Hepatocyte (in vitro differentiated cells): ENCODE data around the gene IGFALS. TPM values are rescaled to one million over a fixed set of nuclear protein-coding genes. Genes with fewer than 3 reads are reported as not detected.

ENCODE experiments used
- DNase-seq: peaks from one replicate; pipeline ENCODE4 v3.0.0-alpha.2; 2016; ENCODE audit warnings: low spot score
- H2AFZ ChIP-seq: fragments of 200-600 bp; sonication (generic); 2 replicates; pipeline ENCODE4 v1.6.0; 2016; ENCODE audit warnings: antibody characterized with exemption, mild to moderate bottlenecking
- H3K27ac ChIP-seq: fragments of 200-600 bp; sonication (generic); 2 replicates; pipeline ENCODE4 v1.5.1; 2016; ENCODE audit warnings: mild to moderate bottlenecking
- H3K27me3 ChIP-seq: fragments of 200-600 bp; sonication (generic); 2 replicates; pipeline ENCODE4 v1.6.1; 2016
- H3K36me3 ChIP-seq: fragments of 200-600 bp; sonication (generic); replicated peaks from 2 replicates; pipeline ENCODE4 v1.5.1; 2016; ENCODE audit warnings: low read depth; ENCODE audit not compliant: insufficient read depth
- H3K4me1 ChIP-seq: fragments of 200-600 bp; sonication (generic); 2 replicates; pipeline ENCODE4 v1.5.1; 2016; ENCODE audit warnings: mild to moderate bottlenecking, moderate library complexity; ENCODE audit not compliant: insufficient read depth
- H3K4me2 ChIP-seq: fragments of 200-600 bp; sonication (generic); 2 replicates; pipeline ENCODE4 v1.6.0; 2016
- H3K4me3 ChIP-seq: fragments of 200-600 bp; sonication (generic); 2 replicates; pipeline ENCODE4 v1.5.1; 2016; ENCODE audit warnings: mild to moderate bottlenecking
- H3K79me2 ChIP-seq: fragments of 200-600 bp; sonication (generic); 2 replicates; pipeline ENCODE4 v1.6.0; 2017; ENCODE audit warnings: mild to moderate bottlenecking
- H3K9me2 ChIP-seq: fragments of 200-600 bp; sonication (generic); replicated peaks from 2 replicates; pipeline ENCODE4 v1.6.0; 2017; ENCODE audit warnings: mild to moderate bottlenecking; ENCODE audit not compliant: insufficient read depth
- H3K9me3 ChIP-seq: fragments of 200-600 bp; sonication (generic); 2 replicates; pipeline ENCODE4 v1.5.1; 2016; ENCODE audit warnings: low read depth, mild to moderate bottlenecking
- H4K20me1 ChIP-seq: fragments of 200-600 bp; sonication (generic); 2 replicates; pipeline ENCODE4 v1.6.0; 2016; ENCODE audit warnings: mild to moderate bottlenecking; ENCODE audit not compliant: insufficient read depth, poor library complexity, severe bottlenecking
- EZH2 ChIP-seq: fragments of 200-600 bp; sonication (generic); IDR thresholded peaks from 2 replicates; pipeline ENCODE4 v1.6.1; 2016; ENCODE audit warnings: antibody characterized with exemption, mild to moderate bottlenecking, borderline replicate concordance
- EZH2phosphoT487 ChIP-seq: fragments of 200-600 bp; sonication (generic); IDR thresholded peaks from one replicate; pipeline ENCODE4 v1.6.1; 2018; ENCODE audit warnings: antibody characterized with exemption, mild to moderate bottlenecking, low read depth, moderate library complexity; ENCODE audit not compliant: unreplicated experiment, severe bottlenecking
- WGBS: methylation state at CpG from one replicate; pipeline ENCODE4 v1.1.6; 2016; ENCODE audit warnings: low lambda C conversion rate; ENCODE audit errors: missing lambda C conversion rate; 5-methylcytosine and 5-hydroxymethylcytosine counted together
- polyA plus RNA-seq: library from polyadenylated mRNA; unstranded; fragments of >200 nt; fragmentation: Nextera tagmentation; extraction: Ambion mirVana; gene quantifications from 2 replicates; pipeline ENCODE4 v1.2.1, GENCODE V29; 2016
- total RNA-seq: library from RNA; depleted of rRNA; stranded (reverse); fragments of >200 nt; gene quantifications from 2 replicates; pipeline ENCODE4 v1.2.3, GENCODE V29; 2014
- TF ChIP-seq, protein P1 (sequence below): fragments of 200-600 bp; sonication (generic); IDR thresholded peaks from 2 replicates; pipeline ENCODE4 v1.5.1; 2016; ENCODE audit warnings: antibody characterized with exemption, mild to moderate bottlenecking; ENCODE audit not compliant: poor library complexity

The IGFALS gene
- total and polyA plus RNA-seq, 2 experiments from 2014 or later = 11.2 to 12.6 TPM

DNA sequence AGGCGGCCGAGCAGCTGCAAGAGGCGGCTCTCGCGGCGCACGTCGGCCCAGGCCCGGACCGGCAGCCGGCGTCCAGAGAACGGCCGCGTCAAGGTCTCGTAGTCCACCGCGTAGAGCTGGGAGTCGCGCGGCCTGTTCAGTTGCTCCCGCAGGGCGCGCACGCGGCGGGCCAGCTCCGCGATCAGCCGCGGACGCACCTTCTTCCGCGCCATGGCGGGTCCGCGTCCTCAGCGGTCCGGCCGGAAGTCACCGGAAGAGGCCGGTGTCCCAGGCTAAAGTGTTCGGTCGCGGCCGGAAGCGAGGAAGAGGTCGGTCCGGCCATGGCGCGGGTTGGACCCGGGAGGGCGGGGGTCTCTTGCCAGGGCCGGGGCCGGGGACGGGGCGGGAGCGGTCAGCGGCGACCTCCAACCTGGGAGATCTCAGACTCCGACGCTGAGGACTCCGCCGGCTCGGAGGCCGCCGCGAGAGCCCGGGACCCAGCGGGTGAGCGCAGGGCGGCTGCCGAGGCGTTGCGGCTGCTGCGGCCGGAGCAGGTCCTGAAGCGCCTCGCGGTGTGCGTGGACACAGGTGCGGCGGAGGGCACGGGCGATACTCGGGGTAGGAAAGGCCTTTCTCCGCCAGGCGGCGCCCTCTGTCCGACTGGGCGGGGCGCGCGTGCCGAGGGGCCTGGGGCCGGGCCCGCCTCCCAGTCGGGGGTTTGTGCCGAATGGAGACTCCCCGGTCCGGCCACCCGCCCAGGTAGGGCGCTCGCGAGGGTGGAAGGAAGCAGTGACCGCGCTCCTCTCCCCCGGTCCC lies 20.4 kb downstream of the IGFALS start, which contains the start of gene MRPS34:
Gene MRPS34 (minus strand): TSS at position 227 of the 795 bp plus-strand sequence. CDS start 15 bp downstream, at position 212.
- Histone ChIP-seq H3K9me3 (no peaks in the 10 kb centered on the region), H3K79me2 (peaks cover 34% of the 10 kb centered on the region), H3K4me3 (peak within 1 kb of the TSS; percentile 88), H3K36me3 (no peaks in the 10 kb centered on the region), H3K27ac (peak within 1 kb of the TSS; percentile 98), H3K27me3 (no peaks in the 10 kb centered on the region), H3K4me1 (peaks cover 29% of the 10 kb centered on the region), H3K4me2 (peak within 1 kb of the TSS; percentile 100), H3K9me2 (no peaks in the 10 kb centered on the region), H4K20me1 (peaks cover 20% of the 10 kb centered on the region), H2AFZ (peak within 1 kb of the TSS; percentile 80)
- TF ChIP-seq, protein P1, sequence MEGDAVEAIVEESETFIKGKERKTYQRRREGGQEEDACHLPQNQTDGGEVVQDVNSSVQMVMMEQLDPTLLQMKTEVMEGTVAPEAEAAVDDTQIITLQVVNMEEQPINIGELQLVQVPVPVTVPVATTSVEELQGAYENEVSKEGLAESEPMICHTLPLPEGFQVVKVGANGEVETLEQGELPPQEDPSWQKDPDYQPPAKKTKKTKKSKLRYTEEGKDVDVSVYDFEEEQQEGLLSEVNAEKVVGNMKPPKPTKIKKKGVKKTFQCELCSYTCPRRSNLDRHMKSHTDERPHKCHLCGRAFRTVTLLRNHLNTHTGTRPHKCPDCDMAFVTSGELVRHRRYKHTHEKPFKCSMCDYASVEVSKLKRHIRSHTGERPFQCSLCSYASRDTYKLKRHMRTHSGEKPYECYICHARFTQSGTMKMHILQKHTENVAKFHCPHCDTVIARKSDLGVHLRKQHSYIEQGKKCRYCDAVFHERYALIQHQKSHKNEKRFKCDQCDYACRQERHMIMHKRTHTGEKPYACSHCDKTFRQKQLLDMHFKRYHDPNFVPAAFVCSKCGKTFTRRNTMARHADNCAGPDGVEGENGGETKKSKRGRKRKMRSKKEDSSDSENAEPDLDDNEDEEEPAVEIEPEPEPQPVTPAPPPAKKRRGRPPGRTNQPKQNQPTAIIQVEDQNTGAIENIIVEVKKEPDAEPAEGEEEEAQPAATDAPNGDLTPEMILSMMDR = peak; percentile 84
- TF ChIP-seq EZH2 = no peak
- TF ChIP-seq EZH2phosphoT487 = no peak
- DNase-seq = peak; percentile 93
- WGBS = 1% methylated on average over 53 of the region's 108 CpGs

DNA sequence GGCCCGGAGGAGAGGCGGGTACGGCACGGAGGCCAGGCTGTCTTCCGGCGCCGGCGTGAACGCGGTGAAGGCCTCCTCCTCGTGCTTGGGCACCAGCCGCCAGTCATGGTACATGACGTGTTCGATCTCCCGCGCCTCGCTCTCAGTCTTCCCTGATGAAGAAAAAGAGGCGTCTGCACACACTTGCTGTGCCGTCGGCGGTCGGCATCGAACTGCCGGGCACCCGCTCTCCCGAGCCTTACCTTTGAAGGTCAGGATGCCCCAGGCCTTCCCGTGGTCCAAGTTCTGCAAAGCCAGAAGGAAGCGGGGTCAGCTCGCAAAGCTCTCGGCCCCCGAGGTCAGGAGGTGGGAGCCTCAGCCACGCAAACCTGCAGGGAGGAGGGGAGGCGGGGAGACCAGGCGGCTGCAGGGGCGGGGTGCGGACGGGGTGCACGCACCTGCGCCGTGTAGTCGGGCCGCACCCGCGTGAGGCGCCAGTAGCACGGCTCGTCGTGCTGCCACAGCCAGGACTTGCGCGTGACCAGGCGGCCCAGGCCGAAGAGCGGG lies 21.1 kb downstream of the IGFALS start, which contains the start of gene EME2:
Gene EME2 (plus strand): TSS at position 449 of the 546 bp plus-strand sequence. CDS start 418 bp downstream, outside the sequence.
- Histone ChIP-seq H3K27me3 (no peaks in the 10 kb centered on the region), H2AFZ (peak within 1 kb of the TSS; percentile 80), H3K4me3 (peak within 1 kb of the TSS; percentile 88), H3K27ac (peak within 1 kb of the TSS; percentile 98), H3K4me1 (peaks cover 29% of the 10 kb centered on the region), H3K36me3 (no peaks in the 10 kb centered on the region), H3K9me3 (no peaks in the 10 kb centered on the region), H3K79me2 (peaks cover 34% of the 10 kb centered on the region), H3K4me2 (peak within 1 kb of the TSS; percentile 100), H3K9me2 (no peaks in the 10 kb centered on the region), H4K20me1 (peaks cover 20% of the 10 kb centered on the region)
- TF ChIP-seq EZH2 (no peak), EZH2phosphoT487 (no peak)
- TF ChIP-seq, protein P1 = no peak
- peak; percentile 54 for DNase-seq
- 1% methylated on average over 39 of the region's 53 CpGs for WGBS

DNA sequence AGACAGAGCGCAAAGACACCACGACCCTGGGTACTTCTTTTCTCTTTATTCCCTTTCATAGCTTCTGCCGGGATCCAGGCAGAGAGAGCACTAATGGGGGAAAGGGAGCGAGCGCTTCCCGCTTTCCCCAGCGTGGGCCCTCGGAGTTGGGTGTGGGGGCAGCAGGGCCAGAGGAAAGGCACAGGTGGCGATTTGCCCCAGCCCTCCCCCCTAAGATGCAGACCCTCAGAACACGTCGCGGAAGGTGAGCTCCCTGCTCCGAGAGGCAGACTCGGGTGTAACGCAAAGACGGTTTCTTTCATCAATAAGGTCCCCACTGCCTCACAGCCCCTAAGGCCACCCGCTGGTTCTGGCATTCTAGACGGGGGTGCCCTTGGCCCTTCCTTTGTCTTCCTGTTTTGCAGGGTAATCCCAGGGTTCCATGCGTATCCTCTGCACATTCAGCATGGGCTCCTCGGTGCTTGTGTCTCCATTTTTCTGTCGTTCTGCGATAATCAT lies 21.6 kb downstream of the IGFALS start:
- TF ChIP-seq EZH2phosphoT487 (no peak), EZH2 (no peak)
- TF ChIP-seq, protein P1 = no peak
- no peak for DNase-seq

More for the DNA sequence above, 21.6 kb downstream of the IGFALS start:
- Histone ChIP-seq H3K4me3 (peak overlapping the region; percentile 88), H3K36me3 (no peaks in the 10 kb centered on the region), H3K9me3 (no peaks in the 10 kb centered on the region), H3K79me2 (peaks cover 34% of the 10 kb centered on the region), H3K9me2 (no peaks in the 10 kb centered on the region), H3K4me2 (peak overlapping the region; percentile 100), H3K27ac (peak overlapping the region; percentile 98), H4K20me1 (peaks cover 20% of the 10 kb centered on the region), H3K4me1 (peaks cover 29% of the 10 kb centered on the region), H3K27me3 (no peaks in the 10 kb centered on the region), H2AFZ (no peak overlapping the region)
- 7% methylated on average over 22 of the region's 22 CpGs for WGBS
